Omental fat pad (tissue), 4 donors: ENCODE data around the gene ALG12. TPM values are rescaled to one million over a fixed set of nuclear protein-coding genes. Genes with fewer than 3 reads are reported as not detected.

Source experiments
- ATAC-seq: fragments of 150-250 bp; one replicate; pipeline ENCODE4 v1.9.1; 2016; ENCODE audit warnings: mild to moderate bottlenecking, moderate library complexity; ENCODE audit not compliant: low FRiP score
- DNase-seq: peaks from one replicate; pipeline ENCODE4 v3.0.0-alpha.2; 2019; ENCODE audit warnings: low spot score
- CTCF ChIP-seq, 3 donors: fragments of 450-650 bp; IDR thresholded peaks; one replicate each; pipeline ENCODE4 v1.5.1; 2016 to 2017; ENCODE audit warnings: antibody characterized with exemption in 3 of 3, mild to moderate bottlenecking in 3 of 3, moderate library complexity in 2 of 3
- total RNA-seq, 4 donors: library from RNA; depleted of rRNA; stranded (reverse); fragments of >200 nt; gene quantifications; one replicate each; pipeline ENCODE4 v1.1.0, GENCODE V29; 2016

ALG12 gene
- total RNA-seq, 4 donors from 2014 or later = 11.7 to 21.8 (median 13.0) TPM

GRCh38 chr22:49936018-49936972 lies 18.1 kb upstream of the ALG12 start:
- TF ChIP-seq CTCF (IDR thresholded peaks at IDR 0.05) = no peak
- ATAC-seq = peak; percentile 76
- peak; percentile 90 for DNase-seq

GRCh38 chr22:49935561-49935960 lies 17.3 kb upstream of the ALG12 start:
- DNase-seq (no peak), ATAC-seq (no peak)
- TF ChIP-seq CTCF (IDR thresholded peaks at IDR 0.05) = no peak

- peak; percentile 63 for DNase-seq
- TF ChIP-seq CTCF (IDR thresholded peaks at IDR 0.05) = no peak
- ATAC-seq = no peak
Observed at GRCh38 chr22:49934891-49935557, 16.8 kb upstream of the ALG12 start.

GRCh38 chr22:49934160-49934890 lies 16.1 kb upstream of the ALG12 start:
- ATAC-seq = peak; percentile 57
- DNase-seq = peak; percentile 74
- TF ChIP-seq CTCF (IDR thresholded peaks at IDR 0.05) = no peak

- DNase-seq (no peak), ATAC-seq (no peak)
- TF ChIP-seq CTCF (IDR thresholded peaks at IDR 0.05) = no peak
Observed at GRCh38 chr22:49933236-49934159, 15.3 kb upstream of the ALG12 start.
